DMS 273 treated with DMSO at 0.1 percent for 48 hours (cell line): ENCODE data around the gene SND1.

Source experiments
- DNase-seq: peaks from one replicate; lab custom pipeline; 2025; lab: John Stamatoyannopoulos, UW

Gene SND1

GRCh38 chr7:128041203-128041602 is 389.2 kb downstream of the SND1 start:
- DNase-seq, result no peak

- no peak for DNase-seq
These were observed 390.0 kb downstream of the SND1 start for GRCh38 chr7:128042012-128042411.

GRCh38 chr7:128044064-128044463 is 392.1 kb downstream of the SND1 start:
- DNase-seq, result no peak

- no peak for DNase-seq
These were observed 393.2 kb downstream of the SND1 start for GRCh38 chr7:128045158-128045557.

GRCh38 chr7:128045766-128046165 is 393.8 kb downstream of the SND1 start:
- no peak for DNase-seq

- DNase-seq, result no peak
These were observed 400.4 kb downstream of the SND1 start for GRCh38 chr7:128052404-128052803.

- DNase-seq, result no peak
These were observed 401.0 kb downstream of the SND1 start for GRCh38 chr7:128053023-128053422.

- no peak for DNase-seq
These were observed 402.0 kb downstream of the SND1 start for GRCh38 chr7:128053991-128054390.

GRCh38 chr7:128054511-128054910 is 402.5 kb downstream of the SND1 start:
- no peak for DNase-seq

- no peak for DNase-seq
These were observed 403.6 kb downstream of the SND1 start for GRCh38 chr7:128055637-128056036.

- DNase-seq, result no peak
These were observed 404.9 kb downstream of the SND1 start for GRCh38 chr7:128056901-128057300.

GRCh38 chr7:128057909-128058308 is 405.9 kb downstream of the SND1 start:
- DNase-seq, result no peak

- no peak for DNase-seq
These were observed 407.4 kb downstream of the SND1 start for GRCh38 chr7:128059143-128059988.

GRCh38 chr7:128060018-128060417 is 408.0 kb downstream of the SND1 start:
- no peak for DNase-seq

GRCh38 chr7:128063088-128063487 is 411.1 kb downstream of the SND1 start:
- DNase-seq, result no peak

- no peak for DNase-seq
These were observed 413.9 kb downstream of the SND1 start for GRCh38 chr7:128065872-128066271.

- DNase-seq, result no peak
These were observed 414.4 kb downstream of the SND1 start for GRCh38 chr7:128066395-128066794.

- DNase-seq, result no peak
These were observed 414.9 kb downstream of the SND1 start for GRCh38 chr7:128066858-128067257.

GRCh38 chr7:128067983-128068382 is 416.0 kb downstream of the SND1 start:
- no peak for DNase-seq

GRCh38 chr7:128068785-128069184 is 416.8 kb downstream of the SND1 start:
- DNase-seq, result no peak

- DNase-seq, result no peak
These were observed 417.7 kb downstream of the SND1 start for GRCh38 chr7:128069373-128070364.

GRCh38 chr7:128071376-128071775 is 419.4 kb downstream of the SND1 start:
- no peak for DNase-seq

GRCh38 chr7:128071801-128072200 is 419.8 kb downstream of the SND1 start:
- DNase-seq, result no peak
